CD1c-positive myeloid dendritic cell (primary cell): ENCODE results near the gene ARL3.
"Not testable (repeated sequence)": the region's sequence is repeated elsewhere in the genome, so short reads cannot be mapped to it uniquely, and the experiment has no call there.

Source experiments
- DNase-seq: peaks from one replicate; pipeline ENCODE4 v3.0.0-alpha.2; 2016; ENCODE audit errors: extremely low spot score

ARL3 gene

DNA sequence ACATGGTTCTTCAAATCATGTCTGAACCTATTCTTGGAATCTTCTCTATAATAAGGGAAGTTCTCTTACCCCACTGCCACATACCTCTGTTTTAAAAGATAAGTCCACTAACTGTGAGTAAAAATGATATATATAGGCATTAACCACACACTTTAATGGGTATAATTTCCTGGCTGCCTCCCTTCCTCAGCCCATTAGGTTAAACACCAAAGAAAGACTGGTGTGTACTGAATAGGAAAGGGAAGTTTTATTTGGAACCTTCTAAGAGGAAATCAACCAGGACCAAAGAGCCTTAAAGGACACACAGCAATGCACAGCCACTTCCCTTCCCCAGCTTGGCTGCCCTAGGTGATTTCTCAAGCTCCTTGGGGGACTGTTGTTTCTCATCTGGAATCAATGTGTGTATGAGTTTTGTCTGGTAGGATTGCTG is 24.5 kb upstream of the ARL3 start:
- peak; percentile 52 for DNase-seq

DNA sequence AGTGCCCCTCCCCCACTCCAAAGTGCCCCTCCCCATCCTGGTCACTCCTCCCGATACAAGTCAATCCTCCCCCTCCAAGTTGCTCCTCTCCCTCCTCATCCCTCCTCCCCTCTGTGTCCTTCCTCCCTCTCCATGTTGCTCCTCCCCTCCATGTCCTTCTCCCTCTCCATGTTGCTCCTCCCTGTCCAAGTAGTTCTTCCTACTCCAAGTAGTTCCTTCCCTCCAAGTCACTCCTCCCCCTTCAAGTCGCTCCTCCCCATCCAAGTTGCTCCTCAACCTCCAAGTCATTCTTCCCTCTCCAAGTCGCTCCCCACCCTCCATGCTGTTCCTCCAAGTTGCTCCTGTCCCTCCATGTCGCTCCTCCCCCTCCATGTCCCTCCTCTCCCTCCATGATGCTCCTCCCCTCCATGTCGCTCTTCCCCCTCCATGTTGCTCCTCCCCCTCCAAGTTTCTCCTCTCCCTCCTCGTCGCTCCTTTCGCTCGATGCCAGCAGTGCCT is 20.9 kb upstream of the ARL3 start:
- DNase-seq: no peak

DNA sequence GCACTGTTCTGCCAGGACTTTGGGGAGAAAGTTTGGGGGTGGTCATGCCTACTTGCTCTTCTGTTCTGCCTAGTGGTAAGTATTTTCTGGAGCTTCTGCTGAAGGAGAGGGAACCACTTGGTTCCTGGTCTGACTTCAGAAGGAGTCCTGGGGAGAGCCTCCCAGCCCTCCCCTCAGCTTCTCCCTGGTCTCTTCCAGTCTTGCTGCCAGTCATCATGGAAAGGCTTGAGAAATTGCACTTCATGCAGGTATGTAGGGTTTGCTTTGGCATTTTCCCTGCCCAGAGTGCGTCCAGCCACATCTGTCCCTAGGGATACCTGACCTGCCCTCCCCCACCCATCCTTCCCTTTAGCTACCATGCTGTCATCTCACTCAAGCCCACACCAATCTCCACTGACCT is 18.5 kb upstream of the ARL3 start:
- no peak for DNase-seq

DNA sequence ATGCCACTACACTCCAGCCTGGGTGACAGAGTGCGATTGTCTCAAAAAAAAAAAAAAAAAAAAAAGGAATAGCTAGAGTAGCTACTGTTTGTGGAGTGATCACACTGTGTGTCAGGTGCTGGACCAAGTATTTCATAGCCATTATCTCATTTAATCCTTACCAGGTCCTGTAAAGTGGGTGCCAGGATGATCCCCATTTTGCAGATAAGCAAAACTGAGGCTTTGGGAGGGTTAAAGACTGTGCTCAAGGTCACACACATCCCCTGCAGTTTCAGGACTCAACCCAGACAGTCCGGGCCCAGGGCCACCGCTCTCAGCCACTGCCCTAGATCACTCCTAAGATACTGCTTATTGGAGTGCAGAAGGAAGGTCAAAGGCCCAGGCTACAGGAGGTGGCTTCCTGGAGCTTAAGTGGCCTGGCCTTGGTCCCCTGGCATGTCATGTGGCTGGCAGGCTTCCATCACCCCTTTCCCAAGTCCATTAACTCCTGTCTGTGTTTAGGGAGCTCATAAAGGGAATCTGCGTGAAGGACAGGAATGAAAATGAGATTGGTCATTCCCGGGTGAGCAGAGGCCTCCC is 17.1 kb upstream of the ARL3 start:
- no peak for DNase-seq

DNA sequence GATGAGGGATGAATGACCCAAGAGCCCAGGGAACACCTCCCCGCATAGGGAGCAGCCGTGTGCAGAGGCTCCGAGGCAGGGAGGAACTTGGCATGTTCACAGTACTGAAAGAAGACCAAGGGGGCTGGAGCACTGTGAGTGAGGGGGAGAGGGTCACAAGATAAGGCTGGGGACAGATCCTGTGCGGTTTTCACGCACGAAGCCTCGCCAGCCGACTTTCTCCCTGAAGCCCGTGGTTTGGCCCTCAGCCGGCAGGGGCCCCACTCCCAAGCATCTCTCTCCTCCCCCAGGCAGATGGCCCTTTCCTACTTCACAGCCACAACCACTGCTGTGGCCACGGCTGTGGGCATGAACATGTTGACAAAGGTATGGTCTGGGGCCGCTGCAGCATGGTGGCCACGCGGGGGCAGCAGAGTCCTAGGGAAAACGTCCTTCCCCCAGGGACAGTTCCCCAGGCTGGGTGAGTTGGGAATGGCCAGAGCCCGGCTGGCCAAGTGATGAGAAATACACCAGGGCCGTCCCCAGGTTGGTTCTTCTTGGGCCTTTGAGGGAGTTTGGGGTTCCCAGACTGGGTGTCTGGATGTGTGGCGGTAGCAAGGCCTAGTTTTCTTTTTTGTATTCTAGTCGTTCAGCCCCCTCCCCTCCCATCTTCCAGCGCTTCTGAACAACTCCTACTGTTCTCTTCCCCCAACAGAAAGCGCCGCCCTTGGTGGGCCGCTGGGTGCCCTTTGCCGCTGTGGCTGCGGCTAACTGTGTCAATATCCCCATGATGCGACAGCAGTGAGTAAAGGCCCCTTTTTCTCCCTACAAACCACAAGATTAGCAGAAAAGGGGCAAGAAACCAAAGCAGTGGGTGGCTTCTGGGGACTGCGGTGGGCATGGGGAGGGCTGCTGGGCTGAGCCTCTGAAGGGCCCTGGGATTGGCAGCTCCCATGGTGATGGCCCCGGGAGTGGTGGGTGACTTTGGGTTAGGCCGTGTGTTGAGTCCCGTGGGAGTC is 15.1 kb upstream of the ARL3 start:
- DNase-seq: peak; percentile 83

DNA sequence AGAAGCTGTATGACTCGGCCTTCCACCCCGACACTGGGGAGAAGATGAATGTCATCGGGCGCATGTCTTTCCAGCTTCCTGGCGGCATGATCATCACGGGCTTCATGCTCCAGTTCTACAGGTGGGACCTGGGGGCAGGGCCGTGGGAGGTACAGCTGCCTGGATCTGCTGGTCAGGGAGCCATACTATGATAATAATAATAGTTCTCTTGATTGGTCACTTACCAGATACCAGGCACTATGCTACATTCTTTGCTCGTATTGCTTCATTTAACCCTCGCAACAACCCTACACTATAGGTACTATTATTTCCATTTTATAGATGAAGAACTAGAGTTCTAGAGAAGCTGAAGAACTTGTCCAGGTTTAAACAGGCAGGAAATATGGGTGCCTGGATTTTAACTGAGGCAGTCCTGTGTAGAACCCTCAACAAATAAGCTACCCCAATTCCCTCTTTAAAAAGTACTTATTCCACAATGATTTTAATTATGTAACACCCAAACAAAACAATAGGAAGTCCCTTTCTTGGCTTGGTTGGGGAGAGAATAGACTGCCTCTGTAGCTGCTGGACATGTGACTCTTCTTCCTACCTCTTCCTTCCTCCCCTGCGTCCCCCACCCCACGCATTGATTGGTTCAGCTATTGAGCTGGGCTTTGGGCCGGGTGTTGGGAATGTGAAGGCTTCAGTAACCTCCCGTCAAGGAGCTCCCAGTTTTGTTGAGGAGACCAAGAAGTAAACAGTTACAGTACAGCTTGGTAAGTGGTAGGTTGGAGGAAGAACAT is 13.0 kb upstream of the ARL3 start:
- peak; percentile 52 for DNase-seq

DNA sequence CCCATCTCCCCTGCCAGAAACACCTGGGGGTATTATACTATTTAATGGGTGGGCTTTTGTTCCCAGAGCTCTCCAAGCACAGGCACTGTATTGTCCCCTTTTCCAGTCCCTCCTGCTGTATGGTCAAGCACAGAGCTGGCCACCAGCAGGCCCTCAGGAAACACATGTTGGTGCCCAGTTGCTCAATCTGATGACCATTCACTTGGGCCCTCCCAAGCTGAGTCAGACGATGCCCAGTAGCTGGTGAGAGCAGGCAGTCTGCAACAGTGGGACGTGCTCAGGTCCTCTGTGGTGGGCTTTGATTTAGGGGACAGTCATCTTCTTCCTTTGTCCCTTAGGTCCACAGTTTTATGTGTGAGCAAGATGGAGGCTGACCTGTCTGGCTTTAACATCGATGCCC is 12.1 kb upstream of the ARL3 start:
- no peak for DNase-seq

DNA sequence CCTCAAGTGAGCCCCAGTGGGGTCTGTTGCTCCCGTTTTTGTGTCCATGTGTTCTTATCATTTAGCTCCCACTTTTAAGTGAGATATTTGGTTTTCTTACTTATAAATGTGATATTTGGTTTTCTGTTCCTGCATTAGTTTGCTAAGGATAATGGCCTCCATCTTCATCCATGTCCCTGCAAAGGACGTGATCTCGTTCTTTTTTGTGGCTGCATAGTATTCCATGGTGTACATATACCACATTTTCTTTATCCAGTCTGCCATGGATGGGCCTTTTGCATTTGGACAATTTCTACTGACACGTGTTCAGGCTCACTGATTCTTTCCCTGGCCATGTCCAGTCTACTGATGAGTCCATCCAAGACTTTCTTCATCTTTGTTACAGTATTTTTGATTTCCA is 9.8 kb upstream of the ARL3 start:
- DNase-seq: no peak

DNA sequence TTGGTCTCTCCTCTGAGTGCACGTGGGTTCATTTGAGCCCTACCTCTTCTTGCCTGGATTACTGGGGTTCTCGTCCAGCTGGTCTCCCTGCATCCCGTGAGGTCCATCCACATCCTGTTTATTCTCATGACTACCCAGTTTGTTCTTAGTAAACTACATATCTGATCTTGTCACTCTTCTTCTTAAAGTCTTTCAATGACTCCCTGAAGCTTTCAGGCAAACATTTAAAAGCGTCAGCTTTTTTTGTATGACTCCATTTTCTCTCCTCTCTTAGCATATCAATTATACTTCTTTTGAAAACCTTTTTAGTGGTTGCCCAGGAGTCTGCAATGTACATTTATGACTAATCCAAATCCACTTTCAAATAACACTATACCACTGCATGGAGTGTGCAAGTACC is 7.8 kb upstream of the ARL3 start:
- no peak for DNase-seq

DNA sequence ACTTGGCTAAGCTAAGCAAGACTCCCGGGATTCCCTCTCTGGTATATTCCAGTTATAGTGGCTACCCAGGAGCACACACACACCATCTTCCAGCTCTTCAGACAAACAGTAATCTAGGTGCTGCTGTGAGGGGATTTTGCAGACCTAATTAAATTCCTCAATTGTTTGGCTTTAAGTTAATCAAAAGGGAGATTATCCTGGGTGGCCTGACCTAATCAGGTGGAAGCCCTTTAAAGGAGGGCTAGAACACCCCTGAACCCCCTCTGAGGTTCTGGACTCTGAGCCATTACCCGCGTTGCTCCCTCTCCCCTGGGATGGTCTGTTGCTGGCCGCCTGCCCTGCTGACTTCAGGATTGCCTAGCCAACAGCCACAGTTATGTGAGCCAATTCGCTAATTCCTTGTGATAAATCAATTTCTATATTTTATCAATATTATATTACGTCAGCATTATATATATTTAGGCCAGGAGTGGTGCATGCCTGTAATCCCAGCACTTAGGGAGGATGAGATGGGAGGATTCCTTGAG is 6.6 kb upstream of the ARL3 start:
- DNase-seq: no peak

DNA sequence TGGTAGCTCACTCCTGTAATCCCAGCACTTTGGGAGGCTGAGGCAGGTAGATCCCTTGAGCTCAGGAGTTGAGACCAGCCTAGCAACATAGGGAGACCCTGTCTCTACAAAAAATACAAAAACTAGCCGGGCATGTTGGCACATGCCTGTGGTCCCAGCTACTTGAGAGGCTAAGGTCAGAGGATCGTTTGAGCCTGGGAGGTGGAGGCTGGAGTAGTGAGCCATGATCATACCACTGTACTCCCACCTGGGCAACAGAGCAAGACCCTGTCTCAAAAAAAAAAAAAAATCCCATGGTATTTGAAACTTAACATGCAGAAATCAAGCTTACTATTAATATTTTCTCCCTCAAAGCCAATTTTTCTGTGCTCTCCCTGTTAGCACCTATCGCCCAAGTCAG is 6.1 kb upstream of the ARL3 start:
- DNase-seq: no peak

DNA sequence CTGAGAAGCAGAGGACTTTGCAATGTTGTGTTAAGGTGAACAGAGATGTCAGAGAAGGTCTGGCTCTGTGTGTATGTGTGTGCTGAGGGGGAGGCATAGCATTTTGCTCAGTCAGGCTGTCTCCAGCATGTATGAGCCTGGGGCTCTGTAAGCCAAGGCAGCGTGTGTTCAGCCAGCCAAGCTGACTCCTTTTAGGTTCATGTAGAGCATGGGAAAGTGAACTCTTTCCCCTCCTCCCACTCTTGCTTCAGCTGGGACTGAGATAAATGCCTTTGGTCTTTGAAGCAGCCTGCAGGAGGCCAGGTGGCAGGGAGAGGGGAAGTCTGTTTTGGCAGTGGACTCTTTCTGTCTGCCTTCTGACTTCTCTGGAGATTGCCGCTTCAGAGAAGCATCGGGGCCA is 4.0 kb upstream of the ARL3 start:
- no peak for DNase-seq

DNA sequence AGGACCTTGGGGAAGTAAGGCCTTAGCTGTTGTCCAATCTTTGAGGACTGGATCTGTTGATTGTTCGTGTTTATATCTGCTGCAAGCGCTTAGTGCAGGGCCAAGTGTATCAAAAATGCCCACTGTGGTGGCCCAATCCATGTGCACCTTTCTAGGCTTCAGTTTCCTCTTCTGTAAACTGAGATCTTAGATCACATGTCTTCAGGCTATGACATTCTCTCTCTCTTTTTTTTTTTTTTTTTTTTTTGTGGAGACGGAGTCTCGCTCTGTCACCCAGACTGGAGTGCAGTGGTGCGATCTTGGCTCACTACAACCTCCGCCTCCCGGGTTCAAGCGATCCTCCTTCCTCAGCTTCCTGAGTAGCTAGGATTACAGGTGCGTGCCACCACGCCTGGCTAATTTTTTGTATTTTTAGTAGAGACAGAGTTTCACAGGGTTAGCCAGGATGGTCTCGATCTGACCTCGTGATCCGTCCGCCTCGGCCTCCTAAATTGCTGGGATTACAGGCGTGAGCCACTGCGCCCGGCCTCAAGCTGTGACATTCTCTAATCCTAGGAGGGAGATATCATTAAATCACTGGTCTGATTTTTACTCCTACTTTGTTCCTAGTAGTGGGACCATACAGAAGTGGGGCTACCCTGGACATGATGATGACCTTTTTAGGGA is 2.8 kb upstream of the ARL3 start:
- DNase-seq: not testable (repeated sequence)

DNA sequence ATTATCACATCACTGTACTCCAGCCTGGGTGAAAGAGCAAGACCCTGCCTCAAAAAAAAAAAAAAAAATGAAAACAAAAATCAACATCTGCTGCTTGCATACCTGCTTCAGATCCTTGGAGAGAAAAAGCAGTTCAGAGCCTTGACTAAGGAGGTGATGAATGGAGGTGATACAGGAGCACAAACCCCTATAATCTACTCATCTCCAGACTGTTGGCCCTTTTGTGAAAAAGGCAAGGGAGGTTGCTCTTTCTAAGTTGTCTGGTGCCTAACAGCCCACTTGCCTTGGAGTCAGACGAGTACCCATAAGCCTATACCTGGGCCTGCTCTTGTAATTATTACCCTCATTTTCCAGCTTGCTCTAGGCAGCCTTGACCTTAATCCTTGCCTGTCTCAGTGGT is 1.7 kb upstream of the ARL3 start:
- DNase-seq: no peak

DNA sequence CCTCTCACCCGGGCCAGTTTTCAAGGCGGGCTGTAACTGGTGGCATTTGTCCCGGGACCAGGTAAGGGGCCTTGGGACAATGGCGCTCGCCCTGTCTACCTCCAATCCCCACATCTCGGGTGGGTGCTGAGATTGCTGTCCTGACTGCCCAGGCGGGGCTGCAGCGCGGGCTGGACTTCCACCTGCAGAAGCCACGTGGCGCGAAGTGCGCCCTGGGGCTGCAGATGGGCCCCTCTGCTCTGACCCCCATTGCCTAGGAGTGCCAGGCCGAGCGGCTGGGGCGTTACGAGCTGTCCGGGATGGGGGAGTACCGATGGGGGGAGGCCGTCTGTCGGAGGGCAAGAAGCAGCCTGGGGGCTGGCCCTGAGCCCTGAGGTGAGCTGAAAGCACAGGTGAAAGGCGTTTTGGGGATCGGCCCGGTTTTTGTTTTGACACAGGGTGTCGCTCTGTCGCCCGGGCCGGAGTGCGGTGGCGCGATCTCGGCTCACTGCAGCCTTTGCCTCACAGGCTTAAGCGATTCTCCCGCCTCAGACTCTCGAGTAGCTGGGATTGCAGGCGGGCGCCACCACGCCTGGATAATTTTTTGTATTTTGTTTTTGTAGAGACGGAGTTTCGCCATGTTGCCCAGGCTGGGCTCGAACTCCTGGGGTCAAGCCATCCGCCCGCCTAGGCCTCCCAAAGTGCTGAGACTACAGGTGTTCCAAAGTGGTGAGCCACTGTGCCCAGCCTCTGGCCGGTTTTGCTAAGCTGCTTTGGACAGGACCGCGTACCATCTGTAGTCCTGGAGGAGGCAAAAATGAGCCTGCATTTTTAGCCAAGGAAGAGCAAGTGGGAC is 641 bp upstream of the ARL3 start, which contains the start of gene SFXN2:
Gene SFXN2, plus strand, starts transcription at position 16 of the 835 bp plus-strand sequence. CDS start 12,001 bp downstream, outside the sequence.
- DNase-seq: no peak

DNA sequence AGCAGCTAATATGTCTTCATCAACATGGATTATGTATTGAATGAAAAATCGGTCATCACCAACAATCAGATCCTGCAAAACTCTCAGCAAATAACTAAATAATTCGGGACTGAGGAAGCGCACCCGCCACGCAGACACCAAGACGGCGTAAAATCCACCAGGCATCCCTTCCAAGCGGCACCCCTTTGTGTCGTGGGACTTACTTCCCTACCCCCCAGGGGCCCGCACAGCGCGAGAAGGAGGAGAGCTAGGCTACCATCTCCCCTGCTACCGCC is 721 bp downstream of the ARL3 start:
- DNase-seq: peak; percentile 86

DNA sequence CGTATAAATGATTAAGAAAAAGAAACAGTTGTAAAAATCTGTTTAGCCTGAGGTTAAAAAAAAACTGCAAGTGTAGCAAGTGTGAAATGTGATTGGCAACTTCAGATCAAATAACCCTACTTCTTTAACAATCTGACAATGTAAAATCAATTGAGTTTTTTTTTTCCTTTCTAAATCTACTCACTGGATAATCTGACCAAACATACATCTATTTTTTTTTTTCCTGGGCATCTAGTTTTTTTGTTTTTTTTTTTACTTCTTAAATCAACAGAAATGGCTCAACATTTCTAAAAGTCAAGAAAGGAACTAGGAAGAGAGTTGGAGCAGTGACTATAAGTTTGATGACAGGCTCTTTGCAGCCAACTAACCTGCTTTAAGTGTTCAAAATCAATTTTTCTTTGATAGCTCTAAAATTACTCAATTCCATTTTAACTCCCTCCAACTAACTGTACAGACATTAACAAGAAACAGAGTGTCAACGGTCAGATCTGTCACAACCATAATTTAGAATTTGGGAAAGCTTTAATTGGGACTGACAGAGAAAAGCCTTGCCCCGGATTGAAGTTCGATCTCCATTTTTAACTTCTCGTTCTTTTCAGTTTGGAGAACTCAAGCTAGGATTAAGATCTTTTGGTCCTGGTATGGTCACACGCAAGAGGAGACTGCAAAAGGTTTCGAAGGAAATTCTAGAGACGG is 1.2 kb downstream of the ARL3 start:
- DNase-seq: no peak

DNA sequence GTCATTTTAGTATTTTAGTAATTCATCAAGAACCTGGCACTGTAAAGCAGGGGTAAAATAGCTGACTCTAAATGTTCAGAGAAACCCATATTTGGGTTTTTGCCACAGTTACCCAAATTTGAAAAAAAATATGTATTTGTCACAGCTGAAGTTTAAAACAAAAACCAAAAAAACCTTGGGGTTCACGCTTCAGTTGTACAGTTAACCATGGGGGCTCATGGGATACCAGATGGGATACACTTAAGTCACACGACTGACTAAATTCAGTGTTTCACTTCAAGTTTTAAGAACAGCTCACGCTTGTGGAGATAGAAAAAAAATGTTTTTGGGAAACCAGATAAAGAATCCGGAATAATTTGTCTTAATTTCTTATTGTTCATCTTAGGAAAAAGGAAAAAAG is 2.1 kb downstream of the ARL3 start:
- no peak for DNase-seq

DNA sequence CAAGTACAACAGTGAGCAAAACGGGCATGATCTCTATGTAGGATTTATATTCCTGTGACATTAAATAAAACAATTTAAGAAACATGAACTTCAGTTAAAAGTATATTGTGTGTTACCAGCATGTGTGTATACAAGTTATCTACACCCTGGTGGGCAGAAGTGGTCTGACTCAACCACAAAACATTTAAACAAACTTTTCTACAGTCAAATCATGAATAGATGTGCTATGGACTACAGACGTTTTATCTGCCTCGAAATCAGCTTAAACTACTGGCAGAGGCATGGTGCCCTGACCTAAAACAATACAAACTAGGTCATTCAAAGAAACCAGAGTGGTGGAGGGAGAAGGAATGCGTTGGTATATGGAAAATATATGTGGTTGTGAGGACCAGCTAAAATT is 3.6 kb downstream of the ARL3 start:
- DNase-seq: no peak

DNA sequence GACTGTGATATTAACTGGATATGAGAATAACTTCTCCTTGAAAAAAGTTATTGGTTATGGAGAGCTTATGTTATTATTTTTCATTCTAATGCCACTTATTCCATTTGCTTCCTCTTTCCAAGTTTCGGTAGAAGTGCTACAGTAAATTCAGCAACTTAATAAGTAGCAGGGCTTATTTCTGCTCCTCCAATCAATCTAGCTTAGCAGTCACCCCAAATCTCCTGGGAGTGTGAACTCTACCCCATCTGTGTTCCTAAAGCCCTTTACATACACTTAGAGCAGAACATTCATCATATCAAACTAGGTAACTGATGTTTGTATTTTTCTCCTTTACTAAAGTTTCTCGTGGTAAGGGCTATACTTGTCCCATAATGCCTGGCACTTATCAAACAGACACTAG is 8.7 kb downstream of the ARL3 start:
- peak; percentile 18 for DNase-seq
